T-helper 1 cell (primary cell): Measurements from ENCODE around the gene DPP6.
A peak's percentile ranks its signal among the peaks of the same experiment; 100 is the strongest.
"Not testable (repeated sequence)": the region's sequence is repeated elsewhere in the genome, so short reads cannot be mapped to it uniquely, and the experiment has no call there.

Experiments
- DNase-seq, 5 donors: peaks; one replicate each; pipeline ENCODE4 v3.0.0-alpha.2; 2012 to 2020
- total RNA-seq, 4 donors: gene quantifications; one replicate each; lab custom pipeline; 2026; lab: John Stamatoyannopoulos, UW

DPP6 gene
- total RNA-seq = 0 reads per million in 4 donors

DNA sequence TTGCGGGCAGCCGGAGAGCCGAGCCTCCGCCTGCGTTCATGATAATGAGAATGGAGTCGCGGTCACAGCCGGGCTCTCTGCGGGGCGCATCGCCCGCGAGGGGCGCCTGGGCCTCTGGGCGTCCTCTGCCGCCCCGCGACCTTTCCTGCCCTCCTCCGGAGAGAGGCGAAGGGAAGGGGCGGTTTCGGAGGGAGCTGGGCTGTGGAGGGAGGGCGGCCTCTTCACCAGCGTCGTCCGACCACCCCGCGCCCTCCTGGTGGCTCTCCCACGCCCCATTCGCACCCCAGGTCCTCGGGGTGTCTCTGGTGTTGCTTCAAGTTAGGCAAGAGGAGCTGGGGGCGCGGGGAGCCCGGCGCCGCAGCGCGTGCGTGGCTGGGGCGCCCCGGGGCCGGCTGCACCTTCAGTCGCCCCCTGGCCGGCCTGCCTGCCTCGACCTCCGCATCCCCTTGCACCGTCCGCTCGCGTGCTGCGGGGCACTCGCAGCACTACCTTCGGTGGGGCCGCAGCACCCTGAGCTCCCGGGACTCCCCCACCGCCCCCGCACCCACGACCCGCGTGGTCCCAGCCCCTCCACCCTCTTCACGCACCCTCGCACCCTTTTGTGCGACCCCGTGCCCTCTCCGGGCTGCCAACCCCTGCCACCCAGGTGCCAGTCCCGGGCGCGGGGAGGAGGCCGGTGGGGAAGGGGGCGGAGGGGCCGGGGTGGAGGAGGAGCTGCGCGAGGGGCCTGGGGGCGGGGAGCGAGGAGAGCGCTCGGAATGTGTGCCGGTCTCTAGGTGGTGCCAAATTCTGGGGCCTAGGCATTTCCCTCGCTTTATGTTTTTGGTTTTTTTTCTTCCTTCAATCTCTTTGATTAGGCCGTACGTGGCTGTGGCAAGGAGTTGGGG is at the start of gene DPP6:
Gene DPP6, plus strand, starts transcription at position 756 of the 887 bp plus-strand sequence.
- DNase-seq = not testable (repeated sequence)

DNA sequence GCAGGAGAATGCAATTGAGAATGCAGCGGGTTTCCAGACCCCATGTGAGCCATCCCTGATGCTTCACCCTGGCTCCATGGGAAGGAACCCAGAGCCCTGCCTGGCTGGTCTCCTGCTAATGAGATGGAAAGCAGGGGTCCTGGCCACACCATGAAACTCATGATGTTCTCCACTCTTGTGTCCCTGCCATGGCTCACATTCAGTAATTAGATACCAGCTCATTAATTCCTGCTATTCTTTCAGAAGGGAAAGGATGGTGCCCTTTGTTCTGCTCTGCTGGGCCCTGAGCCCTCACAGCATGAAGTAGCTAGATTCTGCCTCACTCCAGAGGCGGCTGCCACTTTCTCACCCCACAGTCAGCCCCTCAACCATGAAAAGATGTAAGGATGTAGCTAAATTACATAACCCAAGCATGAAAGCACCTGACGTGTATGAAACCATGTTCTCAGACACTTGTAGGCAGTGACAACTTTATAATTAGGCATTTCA is 42.7 kb upstream of the DPP6 start:
- not testable (repeated sequence) for DNase-seq

DNA sequence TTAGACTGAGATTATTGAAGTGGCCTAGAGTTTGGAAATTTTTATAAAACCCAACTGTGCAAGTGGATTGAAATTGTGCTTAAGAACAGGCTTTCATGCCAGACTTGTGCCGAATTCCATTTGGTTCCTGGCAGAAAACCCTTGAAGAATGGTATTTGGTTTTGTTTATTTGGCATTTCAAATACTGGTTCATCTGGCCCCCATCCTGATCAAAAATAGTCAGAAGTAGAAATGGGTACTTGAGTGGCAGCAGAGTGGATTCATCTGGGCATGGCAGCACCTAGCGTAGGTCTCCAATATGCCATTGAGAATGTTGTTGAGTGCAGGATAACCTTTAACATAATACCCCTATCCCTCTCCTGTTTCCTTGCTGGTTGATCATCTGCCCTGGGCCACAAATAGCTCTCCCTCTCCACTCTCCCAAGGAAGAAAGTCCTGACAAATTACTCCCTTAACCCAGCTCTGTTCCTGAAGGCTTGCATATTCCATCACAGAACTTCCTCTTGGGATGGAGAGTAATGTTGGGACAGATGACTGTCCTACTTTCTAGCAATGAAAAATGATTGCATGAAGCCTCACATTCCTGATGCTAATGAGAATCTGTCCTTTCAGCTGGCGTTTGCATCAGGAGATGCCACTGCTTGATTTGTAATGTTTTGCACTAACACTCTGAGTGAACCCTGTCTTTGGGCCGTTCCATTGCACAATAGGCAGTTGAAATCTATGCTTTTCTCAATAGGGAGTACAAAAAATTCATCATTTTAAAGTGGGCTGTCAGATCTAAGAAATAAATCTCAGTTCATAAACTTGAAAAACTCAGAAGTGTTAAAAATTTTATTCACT is 41.3 kb upstream of the DPP6 start:
- DNase-seq = not testable (repeated sequence)

DNA sequence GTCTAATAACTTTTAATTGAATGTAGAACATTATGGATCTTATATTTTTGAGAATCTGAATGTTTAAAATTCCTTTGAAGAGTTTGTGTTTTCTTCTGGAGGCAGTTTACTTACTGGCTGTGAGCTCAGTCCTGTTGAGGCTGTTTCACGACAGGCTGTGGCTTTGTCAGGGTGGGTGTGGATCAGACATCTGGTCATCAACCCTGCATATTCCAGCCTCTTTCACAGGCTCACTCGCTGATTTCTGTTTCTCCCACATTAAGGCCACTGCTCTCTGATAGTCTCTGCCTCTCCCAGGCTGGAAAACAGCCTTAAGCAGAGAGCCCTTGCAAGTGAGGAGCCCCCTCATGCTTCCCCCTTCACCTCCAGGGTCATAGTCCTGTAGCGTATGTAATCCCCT is 39.4 kb upstream of the DPP6 start:
- not testable (repeated sequence) for DNase-seq

DNA sequence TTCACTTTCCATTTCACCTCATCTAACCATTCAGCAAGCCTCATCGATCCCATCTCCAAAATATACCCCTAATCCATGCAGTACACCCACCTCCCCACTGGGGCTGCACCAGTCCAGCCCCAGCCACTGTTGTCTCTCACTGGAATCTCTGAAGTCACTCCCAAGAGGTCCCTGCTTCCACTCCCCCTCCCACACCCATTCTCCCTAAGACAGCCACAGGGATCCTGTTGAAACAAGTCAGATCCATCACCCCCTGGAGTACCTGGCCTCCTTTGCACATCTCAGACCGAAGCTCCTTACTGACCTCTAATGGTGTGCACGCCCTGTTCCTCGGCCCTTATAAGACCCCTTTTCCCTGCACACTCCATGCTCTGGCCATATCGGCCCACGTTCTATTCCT is 36.6 kb upstream of the DPP6 start:
- not testable (repeated sequence) for DNase-seq

DNA sequence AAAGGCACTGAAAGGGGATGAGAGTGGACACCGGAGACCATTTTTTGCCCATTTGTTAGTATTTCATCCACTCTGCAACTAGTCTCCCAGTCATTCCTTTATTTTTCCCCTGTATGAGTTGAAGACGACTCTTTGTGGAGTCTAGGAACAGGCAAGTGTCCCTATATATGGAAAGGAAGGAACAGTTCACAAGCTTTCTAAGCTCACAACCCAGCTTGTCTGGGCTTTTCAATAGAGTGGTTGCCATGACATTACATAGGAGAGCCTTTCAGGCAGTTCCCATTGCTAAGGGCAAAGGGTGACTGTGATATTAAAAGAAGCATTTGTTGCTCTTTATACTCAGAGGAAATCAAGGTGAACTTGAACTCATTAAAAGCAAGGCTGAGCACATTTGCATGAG is 33.8 kb upstream of the DPP6 start:
- DNase-seq = not testable (repeated sequence)

DNA sequence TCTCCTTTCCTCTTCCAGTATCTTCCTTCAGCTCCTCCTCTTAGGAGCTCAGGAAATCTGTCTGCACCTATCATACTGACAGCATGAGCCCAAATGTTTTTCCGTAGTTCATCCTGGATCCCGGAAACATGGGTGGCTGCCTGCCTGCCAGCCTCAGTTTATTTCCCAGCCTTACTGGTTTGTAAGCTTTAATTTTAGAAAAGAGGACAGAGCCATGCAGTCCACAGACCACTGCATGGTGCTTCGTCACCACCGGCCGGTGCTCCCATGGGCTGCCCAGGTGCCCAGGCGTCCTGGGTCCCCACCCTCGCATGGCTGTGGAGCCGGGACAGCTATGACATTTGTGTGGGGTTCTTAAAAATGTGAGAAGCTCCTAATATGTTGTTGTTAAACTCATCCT is 24.4 kb upstream of the DPP6 start:
- DNase-seq = not testable (repeated sequence)

DNA sequence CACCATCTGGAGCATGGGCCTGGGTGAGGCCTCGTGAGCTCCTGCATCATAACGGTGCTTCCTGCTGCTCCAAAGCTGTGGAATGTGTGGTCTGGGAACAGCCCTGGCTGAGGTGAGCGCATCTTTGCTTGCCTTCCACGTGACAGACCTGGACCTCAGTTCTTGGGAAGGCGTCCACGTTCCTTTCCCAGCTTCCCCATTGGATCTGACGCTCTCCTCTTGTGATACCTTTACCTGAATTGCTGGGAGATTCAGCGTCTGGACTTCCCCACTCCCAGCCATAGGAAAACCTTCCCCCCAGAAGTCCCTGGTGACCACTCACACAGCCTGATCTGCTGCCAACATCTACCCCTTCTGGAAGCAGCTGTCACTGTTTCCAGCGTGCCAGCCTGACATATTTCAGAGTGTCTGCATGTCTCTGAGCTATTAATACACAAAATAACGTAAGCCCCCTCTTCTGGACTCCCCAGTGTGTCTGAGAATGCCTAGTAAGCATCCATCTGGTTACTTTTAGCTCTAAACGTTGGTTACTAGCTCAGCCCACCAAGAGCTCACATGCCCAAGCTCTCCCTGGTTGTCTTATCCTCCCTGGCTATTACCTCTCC is 21.6 kb upstream of the DPP6 start:
- not testable (repeated sequence) for DNase-seq

DNA sequence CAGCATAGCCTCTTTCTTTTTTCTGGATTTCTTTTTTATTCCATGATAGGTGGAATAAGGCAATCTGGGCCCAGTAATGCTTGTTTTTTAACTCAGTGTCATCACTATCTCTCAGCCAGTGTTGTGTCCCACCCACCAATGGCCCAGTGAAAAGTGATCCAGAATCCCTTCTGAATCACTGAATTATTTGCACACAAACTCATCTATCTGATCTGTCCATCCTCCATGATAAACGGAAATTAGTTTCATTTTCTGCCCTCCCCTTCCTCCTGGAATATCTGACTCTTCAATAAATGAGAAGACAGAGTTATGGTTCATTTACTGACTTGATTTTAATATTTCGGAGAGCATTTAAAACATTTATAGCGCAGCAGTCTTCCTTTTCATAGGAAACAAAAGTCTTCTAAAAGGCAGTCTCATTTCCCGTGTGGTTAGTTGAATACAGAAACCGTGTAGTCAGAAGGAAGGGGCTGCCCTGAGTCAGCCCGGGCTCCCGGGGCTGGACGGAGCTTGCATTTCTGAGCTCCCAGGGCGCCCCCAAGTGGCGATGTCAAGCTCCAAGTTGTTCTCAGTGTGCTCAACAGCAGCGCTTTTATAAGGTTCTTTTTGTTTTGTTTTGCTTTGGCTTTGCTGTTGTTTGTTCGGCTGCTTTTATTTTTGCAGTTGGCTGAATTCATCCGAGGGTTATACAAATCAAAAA is 12.6 kb upstream of the DPP6 start:
- DNase-seq = not testable (repeated sequence)

DNA sequence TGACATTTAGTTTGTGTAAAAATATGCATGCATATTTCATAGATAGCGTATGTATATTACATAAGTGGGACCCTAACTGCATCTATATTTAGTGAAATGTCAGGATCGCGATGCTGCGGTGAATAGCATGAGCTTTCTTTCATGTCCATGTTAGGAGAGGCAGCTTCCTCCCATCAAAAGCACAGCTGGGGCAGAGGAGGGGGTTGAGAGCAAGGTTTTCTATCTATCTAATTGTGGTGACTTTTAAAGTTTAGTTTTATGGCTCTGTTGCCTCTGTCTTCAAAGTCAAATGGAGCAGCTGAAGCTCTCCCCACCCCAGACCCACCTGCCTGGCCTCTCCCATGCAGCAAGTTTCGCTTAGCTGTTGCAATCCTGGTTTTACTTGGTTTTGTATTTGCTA is 1.8 kb upstream of the DPP6 start:
- DNase-seq = not testable (repeated sequence)

DNA sequence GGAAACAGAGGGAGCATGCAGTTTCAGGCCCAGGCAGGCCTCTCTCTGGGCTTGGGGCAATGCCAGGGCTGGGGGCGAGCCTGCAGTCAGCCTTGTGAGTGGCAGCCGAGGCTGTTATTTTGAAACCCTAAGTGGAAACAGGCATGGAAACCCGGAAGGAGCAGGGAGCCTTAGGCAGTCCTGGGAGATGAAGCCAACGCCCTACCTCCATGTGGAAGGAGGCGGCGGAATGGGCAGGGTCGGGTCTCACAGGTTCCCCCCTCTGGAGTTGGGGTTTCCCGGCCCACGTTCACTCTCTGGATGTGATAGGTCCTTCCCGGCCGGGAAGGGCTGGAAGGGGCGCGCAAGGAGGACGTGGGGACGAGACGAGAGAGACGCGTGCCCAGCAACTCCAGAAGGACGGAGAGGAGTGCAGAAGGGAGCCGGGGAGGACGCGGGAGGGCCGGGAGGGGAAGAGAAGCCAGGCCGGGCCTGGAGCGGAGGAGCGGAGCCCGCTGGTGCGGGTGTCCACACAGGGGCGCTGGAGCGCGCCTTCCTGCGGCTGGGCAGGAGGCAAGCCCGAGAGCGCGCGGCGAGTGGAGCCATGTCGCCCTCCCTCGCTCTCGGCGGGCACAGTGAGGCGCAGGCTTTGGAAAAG is 1.1 kb upstream of the DPP6 start:
- not testable (repeated sequence) for DNase-seq

DNA sequence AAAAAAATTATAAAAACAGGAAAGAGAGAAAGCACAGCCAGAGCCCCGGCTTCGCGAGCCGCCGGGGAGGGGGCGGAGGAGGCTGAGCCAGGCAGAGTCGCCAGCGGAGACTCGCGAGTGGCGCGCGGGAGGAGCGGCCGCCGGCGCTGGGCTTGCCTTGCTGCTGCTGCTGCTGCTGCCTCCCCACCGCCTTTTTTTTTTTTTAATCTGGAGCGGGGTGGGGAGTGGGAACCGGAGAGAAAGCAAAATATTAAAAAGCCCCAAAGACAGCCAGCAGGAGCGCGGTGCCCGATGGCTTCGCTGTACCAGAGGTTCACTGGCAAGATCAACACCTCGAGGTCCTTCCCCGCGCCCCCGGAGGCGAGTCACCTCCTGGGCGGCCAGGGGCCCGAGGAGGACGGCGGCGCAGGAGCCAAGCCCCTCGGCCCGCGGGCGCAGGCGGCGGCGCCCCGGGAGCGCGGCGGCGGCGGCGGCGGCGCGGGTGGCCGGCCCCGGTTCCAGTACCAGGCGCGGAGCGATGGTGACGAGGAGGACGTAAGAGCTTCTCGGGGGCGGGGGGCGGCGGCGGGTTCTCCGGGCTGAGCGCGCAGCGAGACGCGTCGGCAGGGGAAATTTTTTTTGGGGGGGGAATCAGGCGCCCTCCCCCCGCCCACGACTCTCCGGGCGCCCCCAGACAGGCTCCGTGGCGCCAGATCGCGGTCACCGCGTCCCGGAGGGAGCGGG is 493 bp downstream of the DPP6 start:
- not testable (repeated sequence) for DNase-seq

DNA sequence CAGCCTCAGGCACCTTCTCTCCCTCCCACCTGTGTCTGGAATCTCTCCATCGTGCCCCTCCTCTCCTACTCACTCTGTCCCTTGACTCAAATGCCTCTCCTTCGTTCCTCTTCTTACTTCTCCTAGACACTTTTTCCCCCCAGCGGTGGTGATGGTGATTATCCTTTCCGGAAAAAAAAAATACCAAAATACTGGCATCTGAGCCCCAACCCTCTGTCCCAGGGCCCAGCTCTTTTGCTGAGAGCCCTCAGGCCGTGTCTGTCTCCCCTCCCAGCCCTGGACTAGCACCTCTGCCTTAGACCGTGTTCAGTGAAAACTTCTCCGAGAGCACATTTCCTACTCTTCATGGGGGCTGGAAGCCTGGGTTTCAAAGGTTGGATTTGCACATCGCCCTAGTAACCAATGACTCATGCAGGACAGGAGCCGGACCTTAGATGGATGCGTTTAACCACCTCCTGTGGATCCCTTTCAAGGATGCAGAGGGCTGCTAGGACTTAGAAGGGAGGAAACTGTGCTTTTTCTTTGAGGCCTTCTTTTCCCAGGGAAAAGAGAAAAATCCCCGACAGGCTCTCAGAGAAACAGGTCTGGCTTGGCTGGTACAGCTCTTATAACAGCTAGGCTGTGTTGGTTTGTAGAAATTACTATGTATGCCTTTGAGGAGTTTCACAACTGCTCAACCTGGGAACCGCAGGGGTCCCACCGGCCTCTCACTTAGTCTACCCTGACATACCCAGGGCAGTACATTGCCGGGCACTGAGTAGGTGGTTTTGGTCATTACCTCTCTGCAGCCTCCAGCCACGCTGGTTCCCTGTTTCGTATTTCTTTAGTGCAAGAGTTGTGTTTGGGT is 1.5 kb downstream of the DPP6 start:
- not testable (repeated sequence) for DNase-seq

DNA sequence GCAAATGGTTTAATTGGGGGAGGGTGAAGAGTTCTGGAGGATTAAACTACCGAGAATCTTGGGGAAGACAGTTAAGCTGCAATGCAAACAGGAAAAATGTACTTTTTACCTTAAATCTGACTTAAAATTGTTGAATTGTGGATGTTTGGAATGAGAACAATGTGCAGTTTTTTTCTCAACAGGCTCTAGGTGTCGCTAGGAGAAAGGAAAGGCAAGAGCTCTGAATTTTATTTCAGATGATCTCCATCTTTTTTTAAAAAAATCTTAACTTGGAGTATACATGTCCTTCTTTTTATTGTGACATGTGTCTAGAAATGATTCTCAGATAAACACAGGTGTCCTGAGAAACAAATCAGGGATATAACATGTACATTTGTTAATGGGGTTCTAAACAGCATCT is 2.5 kb downstream of the DPP6 start:
- not testable (repeated sequence) for DNase-seq

DNA sequence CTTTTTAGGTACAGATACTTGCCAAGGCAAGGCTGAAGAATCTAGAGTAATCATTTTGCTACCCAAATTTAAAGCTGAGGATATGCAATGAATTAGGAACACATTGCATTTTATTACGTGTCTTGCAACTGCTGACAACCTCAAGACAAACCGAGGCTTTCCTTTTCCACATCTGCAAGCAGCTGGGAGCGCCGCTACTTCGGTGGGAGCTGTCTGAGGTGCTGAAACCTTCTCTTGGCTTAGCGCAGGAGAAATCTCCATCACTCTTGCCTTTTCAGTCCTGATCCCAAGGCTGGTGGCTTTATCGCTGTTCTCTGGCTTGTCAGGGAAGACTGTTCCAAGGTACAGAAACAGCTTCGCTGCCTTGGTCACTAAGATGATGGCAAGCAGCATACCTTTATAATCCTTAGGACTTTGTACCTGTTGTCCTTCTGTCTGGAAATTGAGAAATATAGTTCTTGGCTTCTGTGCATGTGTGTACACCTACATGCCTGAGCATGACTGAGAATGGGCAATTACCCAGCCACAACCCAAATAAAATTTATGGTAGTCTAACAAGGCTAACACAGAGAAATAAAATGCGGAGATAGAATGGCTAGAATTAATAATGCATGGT is 3.4 kb downstream of the DPP6 start:
- peak in 1 of 5 donors; percentile 3 for DNase-seq

DNA sequence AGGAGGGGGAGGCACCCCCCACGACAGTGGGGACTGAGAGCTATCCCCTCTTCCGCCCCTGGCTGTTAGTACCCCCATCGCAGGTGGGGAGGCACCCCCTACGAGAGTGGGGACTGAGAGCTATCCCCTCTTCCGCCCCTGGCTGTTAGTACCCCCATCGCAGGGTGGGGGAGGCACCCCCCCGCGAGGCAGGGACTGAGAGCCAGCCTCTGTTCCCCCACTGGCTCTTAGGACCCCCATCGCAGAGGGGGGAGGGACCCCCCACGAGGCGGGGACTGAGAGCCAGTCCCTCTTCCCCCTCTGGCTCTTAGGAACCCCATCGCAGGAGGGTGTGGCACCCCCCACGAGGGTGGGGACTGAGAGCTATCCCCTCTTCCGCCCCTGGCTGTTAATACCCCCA is 6.6 kb downstream of the DPP6 start:
- DNase-seq = not testable (repeated sequence)

DNA sequence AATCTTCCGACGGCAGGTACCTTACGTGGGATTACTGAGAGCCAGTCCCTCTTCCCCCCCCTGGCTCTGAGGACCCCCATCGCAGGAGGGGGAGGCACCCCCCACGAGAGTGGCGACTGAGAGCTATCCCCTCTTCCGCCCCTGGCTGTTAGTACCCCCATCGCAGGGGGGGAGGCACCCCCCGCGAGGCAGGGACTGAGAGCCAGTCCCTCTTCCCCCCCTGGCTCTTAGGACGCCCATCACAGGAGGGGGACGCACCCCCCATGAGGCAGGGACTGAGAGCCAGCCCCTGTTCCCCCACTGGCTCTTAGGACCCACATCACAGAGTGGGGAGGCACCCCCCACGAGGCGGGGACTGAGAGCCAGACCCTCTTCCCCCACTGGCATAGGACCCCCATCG is 8.4 kb downstream of the DPP6 start:
- not testable (repeated sequence) for DNase-seq

DNA sequence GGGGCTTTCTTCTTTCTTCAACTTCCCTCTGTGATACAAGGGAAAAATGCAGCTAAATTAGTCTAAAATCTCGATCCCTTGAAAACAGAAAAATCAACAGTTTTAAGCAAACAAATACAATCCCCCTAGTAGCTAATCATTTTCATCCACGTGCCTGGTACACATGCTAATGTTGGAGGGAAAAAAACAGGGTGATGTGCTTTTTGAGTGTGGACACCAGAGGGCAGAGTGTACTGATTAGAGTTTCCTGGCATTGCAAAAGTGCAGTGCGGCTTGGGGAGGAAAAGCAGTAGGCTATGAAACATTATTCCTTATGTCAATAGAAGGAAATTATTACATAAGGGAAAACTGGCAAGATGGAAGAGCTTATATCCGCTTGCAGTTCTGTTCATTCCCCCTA is 19.6 kb downstream of the DPP6 start:
- not testable (repeated sequence) for DNase-seq

DNA sequence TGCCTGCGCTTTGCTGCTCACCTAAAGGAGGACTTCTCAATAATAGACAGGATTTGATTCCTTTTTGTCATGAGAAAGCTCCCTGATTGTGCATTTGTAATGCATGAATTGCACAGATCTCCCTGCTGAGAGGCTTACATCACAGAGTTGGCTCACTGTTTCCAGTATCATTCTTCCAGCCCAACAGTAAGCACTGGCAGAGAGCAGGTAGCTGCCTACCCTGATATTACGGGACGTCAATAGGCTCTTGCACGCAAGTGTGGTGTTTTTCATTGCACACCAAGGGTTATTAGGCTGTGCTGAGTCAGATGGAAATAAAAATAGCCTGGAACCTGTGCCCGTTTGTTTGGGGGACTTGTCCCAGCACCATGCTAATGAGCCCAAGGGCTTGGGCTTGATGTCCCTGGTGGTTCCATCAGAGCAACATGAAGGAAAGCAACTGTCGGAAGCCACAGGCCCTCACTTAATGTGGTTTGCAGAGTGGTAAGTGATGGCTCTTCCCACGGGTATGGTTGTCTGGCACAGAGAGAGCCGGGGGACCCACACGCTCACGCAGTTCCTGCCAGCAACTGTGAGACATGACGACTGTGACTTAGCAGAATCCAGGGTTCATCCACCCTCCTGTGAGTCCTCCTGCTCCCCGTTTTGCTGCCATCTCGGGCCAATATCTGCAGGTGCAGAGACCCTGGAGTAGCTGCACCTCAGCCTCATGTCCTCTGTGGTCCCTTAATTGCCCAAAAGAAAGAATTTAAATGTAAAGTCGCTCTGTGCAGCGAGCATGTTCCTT is 20.4 kb downstream of the DPP6 start:
- DNase-seq = not testable (repeated sequence)
